Endothelial cell of umbilical vein (primary cell): ENCODE results near the gene ADRB2. TPM values are rescaled to one million over a fixed set of nuclear protein-coding genes. Genes with fewer than 3 reads are reported as not detected.

Source experiments
- BruUV-seq: library from RNA; stranded (reverse); fragments of 400-500 nt; replicated peaks from 2 replicates; lab custom pipeline; 2021; lab: Mats Ljungman, UMichigan
- CTCF ChIA-PET: fragments of 300-600, 350-600 bp; sonication (Branson Sonifier 250); formaldehyde crosslinking; loops from one replicate; lab custom pipeline; 2021; ENCODE audit warnings: antibody characterized with exemption, inconsistent platforms; lab: Charles Lee
- POLR2A ChIA-PET: fragments of 300-600, 350-600 bp; sonication (Branson Sonifier 250); formaldehyde crosslinking; loops from one replicate; lab custom pipeline; 2021; ENCODE audit warnings: antibody characterized with exemption, inconsistent platforms; lab: Charles Lee
- DNase-seq: peaks from one replicate; pipeline ENCODE4 v3.0.0-alpha.2; 2011; ENCODE audit warnings: low read depth, low spot score
- FAIRE-seq: peaks from 2 replicates; lab custom pipeline; 2011; peaks lifted over from hg19 to GRCh38; lab: Jason Lieb, UNC
- H2AFZ ChIP-seq: 2 replicates; pipeline ENCODE4 v1.6.0; 2012; ENCODE audit warnings: low read depth, low read length, control low read depth, inconsistent platforms
- H3K27ac ChIP-seq: 2 replicates; pipeline ENCODE4 v1.5.1; 2011; ENCODE audit warnings: low read depth, mild to moderate bottlenecking, control low read depth, low read length, moderate library complexity; ENCODE audit not compliant: insufficient read depth
- H3K27me3 ChIP-seq, 2 experiments: 2 replicates each; pipeline versions ENCODE4 v1.6.0 to v1.6.1; 2011; ENCODE audit warnings: low read length in 2 of 2, mixed read lengths in 1 of 2; ENCODE audit not compliant: control insufficient read depth in 2 of 2, insufficient read depth in 2 of 2
- H3K36me3 ChIP-seq, 2 experiments: 2 replicates in 1 of 2; 3 replicates in 1 of 2; pipeline ENCODE4 v1.5.1; 2011; ENCODE audit warnings: low read length in 2 of 2, mild to moderate bottlenecking in 1 of 2, moderate library complexity in 1 of 2; ENCODE audit not compliant: control insufficient read depth in 2 of 2, insufficient read depth in 2 of 2; ENCODE audit errors: extremely low read depth in 1 of 2
- H3K4me1 ChIP-seq: 3 replicates; pipeline ENCODE4 v1.5.1; 2011; ENCODE audit warnings: mild to moderate bottlenecking, low read length; ENCODE audit not compliant: control insufficient read depth, insufficient read depth; ENCODE audit errors: extremely low read depth
- H3K4me2 ChIP-seq: 2 replicates; pipeline ENCODE4 v1.6.1; 2011; ENCODE audit warnings: low read length, control low read depth, mixed read lengths; ENCODE audit not compliant: insufficient read depth
- H3K4me3 ChIP-seq, 3 experiments: fragments of 200-600 bp in 1 of 3; sonication (generic), shearing (Covaris generic) in 1 of 3; replicated peaks in 1 of 3; 2 replicates each; pipeline ENCODE4 v1.5.1; 2011 to 2016; ENCODE audit warnings: control low read depth in 3 of 3, low read length in 3 of 3, mild to moderate bottlenecking in 2 of 3, inconsistent platforms in 1 of 3, low read depth in 1 of 3, moderate library complexity in 1 of 3; ENCODE audit not compliant: insufficient read depth in 1 of 3
- H3K79me2 ChIP-seq: 2 replicates; pipeline ENCODE4 v1.6.0; 2012; ENCODE audit warnings: low read length, inconsistent platforms; ENCODE audit not compliant: control insufficient read depth, insufficient read depth
- H3K9ac ChIP-seq: replicated peaks from 2 replicates; pipeline ENCODE3; 2011; ENCODE audit warnings: low read length, control low read depth; ENCODE audit not compliant: insufficient read depth; ENCODE audit errors: extremely low read depth
- H3K9me1 ChIP-seq: replicated peaks from 3 replicates; pipeline ENCODE4 v1.6.0; 2011; ENCODE audit warnings: mild to moderate bottlenecking, low read length; ENCODE audit not compliant: control insufficient read depth, insufficient read depth; ENCODE audit errors: extremely low read depth
- H3K9me3 ChIP-seq: replicated peaks from 2 replicates; pipeline ENCODE4 v1.5.1; 2012; ENCODE audit warnings: low read length, inconsistent platforms; ENCODE audit not compliant: control insufficient read depth, insufficient read depth
- H4K20me1 ChIP-seq: replicated peaks from 2 replicates; pipeline ENCODE3; 2011; ENCODE audit warnings: mild to moderate bottlenecking, low read length; ENCODE audit not compliant: control insufficient read depth, insufficient read depth; ENCODE audit errors: extremely low read depth
- EZH2 ChIP-seq: IDR thresholded peaks from 2 replicates; pipeline ENCODE4 v1.6.1; 2012; ENCODE audit warnings: borderline replicate concordance, low read depth, mild to moderate bottlenecking, moderate library complexity, low read length, inconsistent platforms; ENCODE audit not compliant: severe bottlenecking
- FOS ChIP-seq: IDR thresholded peaks from 2 replicates; pipeline ENCODE4 v1.6.1; 2011; ENCODE audit warnings: mild to moderate bottlenecking, low read length, moderate library complexity, borderline replicate concordance; ENCODE audit not compliant: insufficient read depth
- GATA2 ChIP-seq: IDR thresholded peaks from 2 replicates; pipeline ENCODE4 v1.7.0; 2011; ENCODE audit warnings: low read depth, mild to moderate bottlenecking, moderate library complexity, mixed read lengths, low read length; ENCODE audit not compliant: insufficient read length, insufficient read depth
- JUN ChIP-seq: IDR thresholded peaks from 2 replicates; pipeline ENCODE4 v1.6.1; 2011; ENCODE audit warnings: borderline replicate concordance, low read depth; ENCODE audit not compliant: insufficient read length, insufficient read depth
- MYC ChIP-seq: IDR thresholded peaks from one replicate; pipeline ENCODE4 v1.6.1; 2011; ENCODE audit warnings: mild to moderate bottlenecking, low read depth, low read length
- POLR2A ChIP-seq: IDR thresholded peaks from 2 replicates; pipeline ENCODE4 v1.6.1; 2012; ENCODE audit warnings: low read depth, mild to moderate bottlenecking, control low read depth, low read length
- POLR2AphosphoS5 ChIP-seq: IDR thresholded peaks from 2 replicates; pipeline ENCODE4 v1.6.1; 2012; ENCODE audit warnings: low read depth, mild to moderate bottlenecking, control low read depth, low read length, moderate library complexity; ENCODE audit not compliant: insufficient read depth
- dilution Hi-C: fragments of 300-500 bp; cut with MboI; formaldehyde crosslinking; loops from one replicate; pipeline ENCODE4 v1.15.0; 2019; ENCODE audit warnings: low sequenced_read_pairs; ENCODE audit not compliant: extremely low pct_ligation_motif_present
- intact Hi-C: fragments of 100-400 bp; cut with micrococcal nuclease; formaldehyde crosslinking; loops from one replicate; pipeline ENCODE4 v1.10.0; 2022
- polyA plus RNA-seq, 4 experiments: library from polyadenylated mRNA; depleted of rRNA in 3 of 4; stranded (reverse) in 3 of 4; unstranded in 1 of 4; fragments of >200 nt; gene quantifications; 2 replicates each; pipeline versions ENCODE4 v1.2.1 to v1.2.3, GENCODE V29; 2011 to 2012; ENCODE audit warnings: missing spikeins in 1 of 4
- total RNA-seq: library from RNA; stranded (reverse); gene quantifications from 2 replicates; pipeline ENCODE4 v1.2.3, GENCODE V29; 2021
- TF ChIP-seq, protein P1 (sequence below), 2 donors: IDR thresholded peaks; 1 replicate in 1 of 2; 2 replicates in 1 of 2; pipeline ENCODE4 v1.5.1; 2011; ENCODE audit warnings: low read length in 2 of 2, mild to moderate bottlenecking in 2 of 2, moderate library complexity in 2 of 2, control low read depth in 1 of 2, inconsistent platforms in 1 of 2, low read depth in 1 of 2; ENCODE audit not compliant: insufficient read depth in 1 of 2; ENCODE audit errors: extremely low read depth in 1 of 2
- TF ChIP-seq, protein P2 (sequence below): IDR thresholded peaks from 2 replicates; pipeline ENCODE4 v1.6.1; 2011; ENCODE audit not compliant: insufficient read depth, insufficient read length

ADRB2 gene
- total and polyA plus RNA-seq, 2 donors (not counting 3 experiments of a cell fraction or from before 2014, with no cell fraction given), result 0.86 to 0.88 TPM

DNA sequence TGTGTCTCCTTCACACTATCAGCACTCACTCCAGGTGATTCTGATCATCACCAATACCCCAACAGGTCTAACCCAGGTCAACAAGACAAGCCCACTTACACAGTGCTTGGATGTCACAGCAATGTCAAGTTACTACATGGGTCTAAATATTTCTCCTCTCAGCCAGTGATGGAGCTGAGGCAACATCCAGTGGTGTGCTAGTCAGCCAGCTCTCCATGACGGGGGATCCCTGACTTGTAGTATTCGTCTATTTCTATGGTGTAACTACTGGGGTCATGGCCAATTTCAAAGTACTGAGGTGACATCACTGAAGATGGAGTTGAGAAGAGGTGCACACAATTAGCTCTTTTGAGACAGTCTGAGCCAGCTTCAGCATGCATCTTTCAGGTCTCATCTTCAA is 31.1 kb downstream of the ADRB2 start:
- Histone ChIP-seq H3K9me3 (no peaks in the 10 kb centered on the region), H3K4me2 (no peak overlapping the region), H3K4me1 (no peaks in the 10 kb centered on the region), H3K9me1 (no peaks in the 10 kb centered on the region), H4K20me1 (no peaks in the 10 kb centered on the region), H3K9ac (no peak overlapping the region), H3K27ac (no peak overlapping the region), H2AFZ (no peak overlapping the region), H3K79me2 (no peaks in the 10 kb centered on the region), H3K4me3 (no peak overlapping the region), H3K36me3 (no peaks in the 10 kb centered on the region), H3K27me3 (no peaks in the 10 kb centered on the region)
- ChIA-PET CTCF (interaction anchor here (0.7 to 0.8 kb wide), 3 partner anchors 42 to 116 kb away, joined by 3 read pairs; no protein-coding TSS in a partner anchor), POLR2A (no interaction called here)
- BruUV-seq, result no TSS peak
- dilution Hi-C loops (no loop called here), intact Hi-C loops (no loop called here)
- no peak for FAIRE-seq
- TF ChIP-seq, protein P1, sequence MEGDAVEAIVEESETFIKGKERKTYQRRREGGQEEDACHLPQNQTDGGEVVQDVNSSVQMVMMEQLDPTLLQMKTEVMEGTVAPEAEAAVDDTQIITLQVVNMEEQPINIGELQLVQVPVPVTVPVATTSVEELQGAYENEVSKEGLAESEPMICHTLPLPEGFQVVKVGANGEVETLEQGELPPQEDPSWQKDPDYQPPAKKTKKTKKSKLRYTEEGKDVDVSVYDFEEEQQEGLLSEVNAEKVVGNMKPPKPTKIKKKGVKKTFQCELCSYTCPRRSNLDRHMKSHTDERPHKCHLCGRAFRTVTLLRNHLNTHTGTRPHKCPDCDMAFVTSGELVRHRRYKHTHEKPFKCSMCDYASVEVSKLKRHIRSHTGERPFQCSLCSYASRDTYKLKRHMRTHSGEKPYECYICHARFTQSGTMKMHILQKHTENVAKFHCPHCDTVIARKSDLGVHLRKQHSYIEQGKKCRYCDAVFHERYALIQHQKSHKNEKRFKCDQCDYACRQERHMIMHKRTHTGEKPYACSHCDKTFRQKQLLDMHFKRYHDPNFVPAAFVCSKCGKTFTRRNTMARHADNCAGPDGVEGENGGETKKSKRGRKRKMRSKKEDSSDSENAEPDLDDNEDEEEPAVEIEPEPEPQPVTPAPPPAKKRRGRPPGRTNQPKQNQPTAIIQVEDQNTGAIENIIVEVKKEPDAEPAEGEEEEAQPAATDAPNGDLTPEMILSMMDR (IDR thresholded peaks at IDR 0.05; ENCODE audit: extremely low read depth in 1 of 2, insufficient read depth in 1 of 2, low read depth in 1 of 2, low read length in 2 of 2), result no peak
- TF ChIP-seq EZH2, result no peak
- TF ChIP-seq GATA2, result no peak
- TF ChIP-seq MYC, result no peak
- TF ChIP-seq POLR2A, result no peak
- no peak for TF ChIP-seq JUN
- TF ChIP-seq, protein P2, sequence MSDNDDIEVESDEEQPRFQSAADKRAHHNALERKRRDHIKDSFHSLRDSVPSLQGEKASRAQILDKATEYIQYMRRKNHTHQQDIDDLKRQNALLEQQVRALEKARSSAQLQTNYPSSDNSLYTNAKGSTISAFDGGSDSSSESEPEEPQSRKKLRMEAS, result no peak
- no peak for TF ChIP-seq FOS
- no peak for TF ChIP-seq POLR2AphosphoS5
- no peak for DNase-seq
